Keratinocyte (primary cell): Measurements from ENCODE around the gene CUEDC1. TPM values are rescaled to one million over a fixed set of nuclear protein-coding genes. Genes with fewer than 3 reads are reported as not detected.
A peak's percentile ranks its signal among the peaks of the same experiment; 100 is the strongest.

Experiments
- DNase-seq: peaks from one replicate; pipeline ENCODE4 v3.0.0-alpha.2; 2011; ENCODE audit warnings: low read depth, missing footprints, low spot score
- FAIRE-seq: peaks from 2 replicates; lab custom pipeline; 2011; peaks lifted over from hg19 to GRCh38; lab: Jason Lieb, UNC
- H2AFZ ChIP-seq: 2 replicates; pipeline ENCODE4 v1.6.0; 2012; ENCODE audit warnings: low read length, control low read depth, inconsistent platforms; ENCODE audit not compliant: control insufficient read depth
- H3K27ac ChIP-seq: 2 replicates; pipeline ENCODE4 v1.5.1; 2011; ENCODE audit warnings: low read length; ENCODE audit not compliant: control insufficient read depth, insufficient read depth
- H3K27me3 ChIP-seq: 3 replicates; pipeline ENCODE4 v1.6.0; 2011; ENCODE audit warnings: low read length; ENCODE audit not compliant: control insufficient read depth, insufficient read depth; ENCODE audit errors: extremely low read depth
- H3K36me3 ChIP-seq, 2 experiments: 2 replicates in 1 of 2; 3 replicates in 1 of 2; pipeline ENCODE4 v1.5.1; 2011; ENCODE audit warnings: low read length in 2 of 2, mild to moderate bottlenecking in 1 of 2; ENCODE audit not compliant: control insufficient read depth in 2 of 2, insufficient read depth in 2 of 2; ENCODE audit errors: extremely low read depth in 1 of 2
- H3K4me1 ChIP-seq: 3 replicates; pipeline ENCODE4 v1.5.1; 2011; ENCODE audit warnings: low read length; ENCODE audit not compliant: control insufficient read depth, insufficient read depth; ENCODE audit errors: extremely low read depth
- H3K4me2 ChIP-seq: 3 replicates; pipeline ENCODE4 v1.6.0; 2011; ENCODE audit warnings: low read depth, low read length; ENCODE audit not compliant: control insufficient read depth, insufficient read depth; ENCODE audit errors: extremely low read depth
- H3K4me3 ChIP-seq, 3 experiments: fragments of 200-600 bp in 1 of 3; sonication (generic) in 1 of 3; 2 replicates in 2 of 3; 3 replicates in 1 of 3; pipeline ENCODE4 v1.5.1; 2011 to 2016; ENCODE audit warnings: low read length in 3 of 3, mild to moderate bottlenecking in 3 of 3, control low read depth in 2 of 3, inconsistent platforms in 1 of 3, low read depth in 1 of 3, mixed read lengths in 1 of 3, mixed run types in 1 of 3, moderate library complexity in 1 of 3; ENCODE audit not compliant: control insufficient read depth in 2 of 3, insufficient read depth in 2 of 3; ENCODE audit errors: extremely low read depth in 1 of 3
- H3K79me2 ChIP-seq: 2 replicates; pipeline ENCODE4 v1.6.0; 2012; ENCODE audit warnings: low read length; ENCODE audit not compliant: control insufficient read depth, insufficient read depth
- H3K9ac ChIP-seq: 3 replicates; pipeline ENCODE4 v1.6.0; 2011; ENCODE audit warnings: low read length; ENCODE audit not compliant: control insufficient read depth, insufficient read depth; ENCODE audit errors: extremely low read depth
- H3K9me1 ChIP-seq: 3 replicates; pipeline ENCODE4 v1.6.0; 2011; ENCODE audit warnings: low read length; ENCODE audit not compliant: control insufficient read depth, insufficient read depth; ENCODE audit errors: extremely low read depth
- H3K9me3 ChIP-seq: 2 replicates; pipeline ENCODE4 v1.5.1; 2012; ENCODE audit warnings: low read depth, low read length; ENCODE audit not compliant: control insufficient read depth
- H4K20me1 ChIP-seq: 3 replicates; pipeline ENCODE4 v1.6.0; 2011; ENCODE audit warnings: low read length; ENCODE audit not compliant: control insufficient read depth, insufficient read depth; ENCODE audit errors: extremely low read depth
- EZH2 ChIP-seq: IDR thresholded peaks from one replicate; pipeline ENCODE4 v1.6.1; 2012; ENCODE audit warnings: inconsistent platforms, mild to moderate bottlenecking, low read length, moderate library complexity
- dilution Hi-C: fragments of 300-500 bp; cut with MboI; formaldehyde crosslinking; loops from one replicate; pipeline ENCODE4 v1.7.0; 2020; ENCODE audit warnings: low sequenced_read_pairs; ENCODE audit not compliant: extremely low pct_ligation_motif_present
- polyA plus RNA-seq, 5 experiments: library from polyadenylated mRNA; depleted of rRNA in 3 of 5; stranded (reverse) in 3 of 5; stranded (forward) in 1 of 5; unstranded in 1 of 5; fragments of >200 nt; gene quantifications; 1 replicate in 1 of 5; 2 replicates in 3 of 5; 3 replicates in 1 of 5; pipeline versions ENCODE4 v1.2.1 to v1.2.3, GENCODE V29; 2011 to 2012; ENCODE audit warnings: missing spikeins in 2 of 5, low read depth in 1 of 5, low replicate concordance in 1 of 5
- TF ChIP-seq, protein P1 (sequence below), 3 experiments: IDR thresholded peaks in 1 of 3; conservative IDR thresholded peaks in 1 of 3; optimal IDR thresholded peaks in 1 of 3; 2 replicates in 2 of 3; 3 replicates in 1 of 3; pipeline versions ENCODE3 to v1.5.1; 2011; ENCODE audit warnings: low read length in 3 of 3, mild to moderate bottlenecking in 3 of 3, moderate library complexity in 2 of 3, control low read depth in 1 of 3, inconsistent platforms in 1 of 3; ENCODE audit not compliant: insufficient read depth in 2 of 3; ENCODE audit errors: extremely low read depth in 1 of 3

CUEDC1 gene
- polyA plus RNA-seq, 1 donor (not counting 4 experiments of a cell fraction or from before 2014, with no cell fraction given), result 12.9 TPM

DNA sequence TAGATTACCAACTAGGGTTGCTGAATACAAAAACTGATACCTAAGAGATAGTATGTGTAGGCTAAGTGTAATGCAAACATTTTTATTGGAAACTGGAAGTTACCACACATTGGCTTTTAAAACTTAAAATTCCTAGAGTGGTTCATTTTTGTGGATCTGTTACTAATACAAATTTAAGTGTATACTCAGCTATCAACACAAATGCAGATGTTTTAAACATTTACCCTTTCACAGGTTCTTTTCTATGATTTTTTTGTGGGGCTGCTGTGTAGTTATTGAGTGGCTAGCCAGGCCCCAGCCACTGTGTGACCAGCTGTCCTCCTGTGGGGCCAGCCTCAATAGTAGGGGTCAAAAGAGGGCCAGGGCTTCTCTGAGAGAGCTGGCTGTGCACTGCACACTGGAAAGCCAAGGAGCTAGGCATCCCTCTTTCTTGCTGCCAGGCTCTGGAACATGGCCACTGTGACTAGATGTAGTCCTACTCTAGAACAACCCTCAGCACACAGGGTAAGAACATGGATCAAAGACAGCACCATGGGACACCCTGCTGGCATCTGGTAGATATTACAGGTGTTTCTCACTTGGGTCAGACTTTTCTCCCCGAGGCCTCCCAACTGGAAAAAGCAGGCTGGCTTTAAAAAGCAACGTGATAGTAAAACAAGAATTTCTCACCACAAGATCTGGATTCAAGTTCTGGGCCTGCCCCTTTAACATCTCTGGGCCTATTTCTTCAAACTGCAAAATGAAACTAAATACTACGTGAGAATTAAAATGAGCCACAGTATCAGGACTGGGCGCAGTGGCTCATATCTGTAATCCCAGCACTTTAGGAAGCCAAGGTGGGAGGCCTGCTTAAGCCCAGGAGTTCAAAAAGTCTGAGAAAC lies 40.1 kb upstream of the CUEDC1 start:
- H3K9ac ChIP-seq, result no peak overlapping the region
- H3K27me3 ChIP-seq, result no peaks in the 10 kb centered on the region
- FAIRE-seq (peak; percentile 71), DNase-seq (no peak)
- peaks cover 3 to 31% of the 10 kb centered on the region in 2 experiments for H3K36me3 ChIP-seq
- no peak overlapping the region for H3K27ac ChIP-seq
- peaks cover 6% of the 10 kb centered on the region for H3K79me2 ChIP-seq
- no peak overlapping the region for H3K4me3 ChIP-seq
- no peaks in the 10 kb centered on the region for H3K4me1 ChIP-seq
- dilution Hi-C loops, result no loop called here
- H3K9me3 ChIP-seq, result no peaks in the 10 kb centered on the region
- no peak overlapping the region for H2AFZ ChIP-seq
- no peaks in the 10 kb centered on the region for H3K9me1 ChIP-seq
- no peak overlapping the region for H3K4me2 ChIP-seq
- no peak for TF ChIP-seq EZH2
- TF ChIP-seq, protein P1, sequence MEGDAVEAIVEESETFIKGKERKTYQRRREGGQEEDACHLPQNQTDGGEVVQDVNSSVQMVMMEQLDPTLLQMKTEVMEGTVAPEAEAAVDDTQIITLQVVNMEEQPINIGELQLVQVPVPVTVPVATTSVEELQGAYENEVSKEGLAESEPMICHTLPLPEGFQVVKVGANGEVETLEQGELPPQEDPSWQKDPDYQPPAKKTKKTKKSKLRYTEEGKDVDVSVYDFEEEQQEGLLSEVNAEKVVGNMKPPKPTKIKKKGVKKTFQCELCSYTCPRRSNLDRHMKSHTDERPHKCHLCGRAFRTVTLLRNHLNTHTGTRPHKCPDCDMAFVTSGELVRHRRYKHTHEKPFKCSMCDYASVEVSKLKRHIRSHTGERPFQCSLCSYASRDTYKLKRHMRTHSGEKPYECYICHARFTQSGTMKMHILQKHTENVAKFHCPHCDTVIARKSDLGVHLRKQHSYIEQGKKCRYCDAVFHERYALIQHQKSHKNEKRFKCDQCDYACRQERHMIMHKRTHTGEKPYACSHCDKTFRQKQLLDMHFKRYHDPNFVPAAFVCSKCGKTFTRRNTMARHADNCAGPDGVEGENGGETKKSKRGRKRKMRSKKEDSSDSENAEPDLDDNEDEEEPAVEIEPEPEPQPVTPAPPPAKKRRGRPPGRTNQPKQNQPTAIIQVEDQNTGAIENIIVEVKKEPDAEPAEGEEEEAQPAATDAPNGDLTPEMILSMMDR (optimal IDR thresholded peaks at IDR 0.05 in 1 of 3, IDR thresholded peaks at IDR 0.05 in 1 of 3, conservative IDR thresholded peaks at IDR 0.05 in 1 of 3; ENCODE audit: extremely low read depth in 1 of 3, insufficient read depth in 2 of 3, low read length in 3 of 3), result peak; percentile 73 to 86 (median 78)
- H4K20me1 ChIP-seq, result peaks cover under 1% of the 10 kb centered on the region

DNA sequence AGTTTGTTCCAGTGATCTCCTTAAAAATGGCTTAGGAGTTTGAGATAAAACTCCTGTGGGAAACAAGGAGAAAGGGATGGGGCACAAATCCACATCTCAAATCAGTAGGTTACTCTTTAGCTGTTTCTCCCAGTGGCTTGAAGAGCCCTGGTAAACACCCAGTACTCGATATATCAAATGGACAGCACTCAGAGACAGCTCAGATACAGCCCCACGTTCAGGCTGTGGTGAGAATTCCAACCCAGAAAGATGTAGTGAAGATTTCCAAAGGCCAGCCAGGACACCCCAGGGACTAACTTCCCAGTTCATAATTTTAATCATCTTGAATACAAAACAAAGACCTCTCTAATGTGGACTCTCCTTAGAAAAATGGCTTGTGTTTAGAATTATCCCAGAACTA lies 39.2 kb upstream of the CUEDC1 start:
- H2AFZ ChIP-seq, result no peak overlapping the region
- no peaks in the 10 kb centered on the region for H3K9me3 ChIP-seq
- dilution Hi-C loops, result no loop called here
- H3K27ac ChIP-seq, result no peak overlapping the region
- no peak for FAIRE-seq
- H4K20me1 ChIP-seq, result no peaks in the 10 kb centered on the region
- no peaks in the 10 kb centered on the region for H3K9me1 ChIP-seq
- peaks cover 3 to 31% of the 10 kb centered on the region in 2 experiments for H3K36me3 ChIP-seq
- no peak for DNase-seq
- no peak for TF ChIP-seq EZH2
- TF ChIP-seq, protein P1 (optimal IDR thresholded peaks at IDR 0.05 in 1 of 3, IDR thresholded peaks at IDR 0.05 in 1 of 3, conservative IDR thresholded peaks at IDR 0.05 in 1 of 3; ENCODE audit: extremely low read depth in 1 of 3, insufficient read depth in 2 of 3, low read length in 3 of 3), result no peak
- H3K27me3 ChIP-seq, result no peaks in the 10 kb centered on the region
- no peaks in the 10 kb centered on the region for H3K4me1 ChIP-seq
- no peak overlapping the region for H3K9ac ChIP-seq
- peaks cover 6% of the 10 kb centered on the region for H3K79me2 ChIP-seq
- H3K4me3 ChIP-seq, result no peak overlapping the region
- no peak overlapping the region for H3K4me2 ChIP-seq
